Tibial nerve (tissue), 4 donors: Measurements from ENCODE around the gene ALK. TPM values are rescaled to one million over a fixed set of nuclear protein-coding genes. Genes with fewer than 3 reads are reported as not detected.

Experiments
- DNase-seq, 2 donors: peaks; one replicate each; pipeline ENCODE4 v3.0.0-alpha.2; 2019; ENCODE audit warnings: low spot score in 2 of 2
- H3K27ac ChIP-seq, 4 donors: fragments of 200-600 bp; sonication (generic) in 3 of 4; one replicate each; pipeline ENCODE4 v1.5.1; 2017 to 2019; ENCODE audit warnings: mild to moderate bottlenecking in 1 of 4
- H3K27me3 ChIP-seq, 2 donors: fragments of 200-600 bp; sonication (generic) in 1 of 2; one replicate each; pipeline versions ENCODE4 v1.5.1 to v1.6.0; 2017 to 2019
- H3K36me3 ChIP-seq, 3 donors: fragments of 200-600 bp; sonication (generic); one replicate each; pipeline ENCODE4 v1.5.1; 2018 to 2019
- H3K4me1 ChIP-seq, 4 donors: fragments of 200-600 bp; sonication (generic) in 3 of 4; one replicate each; pipeline ENCODE4 v1.5.1; 2017 to 2019
- H3K4me3 ChIP-seq, 4 donors: fragments of 200-600 bp; sonication (generic) in 3 of 4; one replicate each; pipeline ENCODE4 v1.5.1; 2017 to 2019; ENCODE audit warnings: mild to moderate bottlenecking in 1 of 4, moderate library complexity in 1 of 4
- H3K9me3 ChIP-seq, 4 donors: fragments of 200-600 bp; sonication (generic) in 3 of 4; one replicate each; pipeline ENCODE4 v1.5.1; 2017 to 2019
- CTCF ChIP-seq, 5 experiments: fragments of 200-600 bp in 3 of 5; fragments of 450-650 bp in 2 of 5; sonication (generic) in 3 of 5; IDR thresholded peaks; one replicate each; pipeline ENCODE4 v1.5.1; 2016 to 2019; ENCODE audit warnings: antibody characterized with exemption in 5 of 5, mild to moderate bottlenecking in 3 of 5, moderate library complexity in 2 of 5
- EP300 ChIP-seq, 2 donors: sonication (generic); formaldehyde crosslinking; IDR thresholded peaks; one replicate each; pipeline ENCODE4 v1.6.1; 2017; ENCODE audit warnings: antibody characterized with exemption in 2 of 2, mild to moderate bottlenecking in 1 of 2
- POLR2A ChIP-seq, 2 donors: fragments of 450-650 bp; IDR thresholded peaks; one replicate each; pipeline ENCODE4 v1.6.1; 2017; ENCODE audit warnings: antibody characterized with exemption in 2 of 2, mild to moderate bottlenecking in 2 of 2, moderate library complexity in 2 of 2
- WGBS, 2 donors: methylation state at CpG; one replicate each; pipeline ENCODE4 v1.1.5; 2018; 5-methylcytosine and 5-hydroxymethylcytosine counted together
- total RNA-seq, 4 donors: library from RNA; depleted of rRNA; stranded (reverse); fragments of >200 nt; gene quantifications; one replicate each; pipeline ENCODE4 v1.1.0, GENCODE V29; 2016

ALK gene
- total RNA-seq, 4 donors from 2014 or later: 0.39 to 4.8 (median 0.66) TPM

- Histone ChIP-seq H3K27ac (no peak overlapping the region), H3K4me3 (no peak overlapping the region), H3K9me3 (no peaks in the 10 kb centered on the region), H3K4me1 (no peaks in the 10 kb centered on the region), H3K27me3 (no peaks in the 10 kb centered on the region), H3K36me3 (no peaks in the 10 kb centered on the region)
- no peak for DNase-seq
- TF ChIP-seq CTCF (IDR thresholded peaks at IDR 0.05) (no peak), POLR2A (IDR thresholded peaks at IDR 0.05) (no peak), EP300 (IDR thresholded peaks at IDR 0.05) (no peak)
- 75 to 77% methylated on average over 7 of the region's 7 CpGs for WGBS, 2 donors
Measured at GRCh38 chr2:29782549-29783458, 138.6 kb downstream of the ALK start.

- no peaks in the 10 kb centered on the region for H3K27me3 ChIP-seq
- 75 to 94% methylated on average over 1 of the region's 1 CpG for WGBS, 2 donors
- TF ChIP-seq EP300 (IDR thresholded peaks at IDR 0.05) (no peak), POLR2A (IDR thresholded peaks at IDR 0.05) (no peak), CTCF (IDR thresholded peaks at IDR 0.05) (no peak)
- DNase-seq: no peak
- H3K36me3 ChIP-seq: no peaks in the 10 kb centered on the region
- H3K4me1 ChIP-seq: no peaks in the 10 kb centered on the region
- H3K9me3 ChIP-seq: no peaks in the 10 kb centered on the region
- H3K4me3 ChIP-seq: no peak overlapping the region
- H3K27ac ChIP-seq: no peak overlapping the region
Measured at GRCh38 chr2:29782087-29782486, 139.3 kb downstream of the ALK start.

- H3K27me3 ChIP-seq: no peaks in the 10 kb centered on the region
- H3K36me3 ChIP-seq: no peaks in the 10 kb centered on the region
- 71 to 88% methylated on average over 1 of the region's 1 CpG for WGBS, 2 donors
- DNase-seq: no peak
- no peaks in the 10 kb centered on the region for H3K4me1 ChIP-seq
- TF ChIP-seq POLR2A (IDR thresholded peaks at IDR 0.05) (no peak), EP300 (IDR thresholded peaks at IDR 0.05) (no peak), CTCF (IDR thresholded peaks at IDR 0.05) (no peak)
- no peaks in the 10 kb centered on the region for H3K9me3 ChIP-seq
- no peak overlapping the region for H3K4me3 ChIP-seq
- H3K27ac ChIP-seq: no peak overlapping the region
Measured at GRCh38 chr2:29780906-29781305, 140.5 kb downstream of the ALK start.

- DNase-seq: no peak
- Histone ChIP-seq H3K4me1 (no peaks in the 10 kb centered on the region), H3K27me3 (no peaks in the 10 kb centered on the region), H3K4me3 (no peak overlapping the region), H3K9me3 (no peaks in the 10 kb centered on the region), H3K27ac (no peak overlapping the region), H3K36me3 (no peaks in the 10 kb centered on the region)
- 60 to 61% methylated on average over 2 of the region's 2 CpGs for WGBS, 2 donors
- TF ChIP-seq CTCF (IDR thresholded peaks at IDR 0.05) (no peak), EP300 (IDR thresholded peaks at IDR 0.05) (no peak), POLR2A (IDR thresholded peaks at IDR 0.05) (no peak)
Measured at GRCh38 chr2:29777161-29777560, 144.2 kb downstream of the ALK start.

GRCh38 chr2:29776406-29776805, 145.0 kb downstream of the ALK start:
- Histone ChIP-seq H3K4me3 (no peak overlapping the region), H3K4me1 (no peaks in the 10 kb centered on the region), H3K27ac (no peak overlapping the region), H3K36me3 (no peaks in the 10 kb centered on the region), H3K9me3 (no peaks in the 10 kb centered on the region), H3K27me3 (no peaks in the 10 kb centered on the region)
- WGBS, 2 donors: 50 to 83% methylated on average over 2 to 3 of the region's 3 CpGs
- TF ChIP-seq EP300 (IDR thresholded peaks at IDR 0.05): no peak
- no peak for TF ChIP-seq CTCF (IDR thresholded peaks at IDR 0.05)
- no peak for DNase-seq
